Activated naive CD4-positive, alpha-beta T cell treated with Interleukin-2 at 50 U/mL for 16 hours (primary cell): ENCODE measurements around the gene OR2T34.
"Not testable (repeated sequence)": the region's sequence is repeated elsewhere in the genome, so short reads cannot be mapped to it uniquely, and the experiment has no call there.

Experiments
- DNase-seq: peaks from one replicate; pipeline ENCODE4 v3.0.0-alpha.2; 2020

Gene OR2T34

DNA sequence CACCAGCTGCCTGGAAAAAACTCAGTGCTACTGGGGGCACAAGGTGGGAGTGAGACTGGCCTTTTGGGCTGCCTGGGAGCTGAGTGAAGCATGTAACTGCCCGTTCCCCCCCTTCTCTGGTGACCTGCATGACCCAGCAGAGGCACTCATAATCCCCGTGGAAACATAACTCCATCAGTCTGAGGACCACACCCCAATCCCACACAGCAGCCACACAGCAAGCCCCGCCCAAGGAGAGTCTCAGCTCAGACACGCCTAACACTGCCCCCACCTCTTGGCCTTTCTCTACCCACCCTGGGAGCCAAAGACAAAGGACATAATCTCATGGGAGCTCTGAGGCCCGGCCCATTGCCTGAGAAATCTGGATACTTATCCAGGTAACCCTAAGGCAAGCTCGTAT, 23.5 kb downstream of the OR2T34 start:
- DNase-seq: not testable (repeated sequence)

DNA sequence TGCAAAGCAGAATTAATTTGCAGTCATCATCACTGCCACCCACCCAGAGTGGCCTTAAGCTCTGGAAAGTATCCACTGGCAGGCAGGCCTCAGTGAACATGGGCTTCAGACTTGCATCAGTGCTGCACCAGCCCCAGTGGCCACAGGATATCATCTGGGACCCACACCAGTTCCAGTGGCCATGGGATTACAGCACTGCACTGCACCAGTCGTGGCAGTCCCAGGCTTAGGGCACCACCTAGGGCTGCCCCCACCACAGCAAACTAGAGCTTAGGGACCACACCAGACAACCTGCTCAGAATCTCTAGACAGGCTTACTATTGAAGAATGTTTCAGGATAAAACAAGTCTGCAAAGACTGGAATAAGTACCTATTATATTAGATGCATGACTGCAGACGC, 27.2 kb downstream of the OR2T34 start:
- not testable (repeated sequence) for DNase-seq

DNA sequence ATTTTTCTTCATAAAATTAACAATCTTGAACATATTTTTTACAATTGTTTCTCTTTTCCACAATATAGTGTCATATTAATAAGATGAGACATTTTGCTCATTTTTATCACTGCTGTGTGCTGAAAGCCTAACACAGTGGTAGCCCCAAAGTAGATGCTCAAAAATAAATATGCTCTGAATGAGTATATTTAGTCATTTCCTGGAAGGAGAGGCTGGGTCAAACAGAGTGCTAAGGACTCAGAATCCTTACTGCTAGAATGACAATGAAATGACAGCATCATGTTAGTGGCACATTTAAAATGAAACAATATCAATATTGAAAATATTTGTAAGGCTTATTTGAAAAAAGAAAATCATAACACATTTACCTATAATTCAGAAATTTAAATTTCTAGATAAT, 37.1 kb downstream of the OR2T34 start:
- not testable (repeated sequence) for DNase-seq
